Parathyroid adenoma (tissue), 2 donors: ENCODE measurements around the gene STPG2.

Experiments used
- H2AFZ ChIP-seq: fragments of 300-600 bp; sonication (generic); one replicate; pipeline ENCODE4 v1.7.0; 2017; ENCODE audit warnings: antibody characterized with exemption, mild to moderate bottlenecking
- H3K27ac ChIP-seq: fragments of 300-600 bp; sonication (generic); one replicate; pipeline ENCODE4 v1.7.0; 2017
- H3K27me3 ChIP-seq: fragments of 300-600 bp; sonication (generic); one replicate; pipeline ENCODE4 v1.7.0; 2017; ENCODE audit warnings: low read length; ENCODE audit not compliant: control insufficient read depth, insufficient read depth
- H3K36me3 ChIP-seq: fragments of 300-600 bp; sonication (generic); one replicate; pipeline ENCODE4 v1.7.0; 2017; ENCODE audit warnings: low read length; ENCODE audit not compliant: control insufficient read depth, insufficient read depth
- H3K4me1 ChIP-seq: fragments of 300-600 bp; sonication (generic); one replicate; pipeline ENCODE4 v1.7.0; 2017; ENCODE audit warnings: control low read depth
- H3K4me2 ChIP-seq: fragments of 300-600 bp; sonication (generic); one replicate; pipeline ENCODE4 v1.7.0; 2017; ENCODE audit warnings: low read length
- H3K4me3 ChIP-seq: fragments of 300-600 bp; sonication (generic); one replicate; pipeline ENCODE4 v1.7.0; 2017; ENCODE audit warnings: low read depth, low read length
- H3K79me2 ChIP-seq: fragments of 300-600 bp; sonication (generic); one replicate; pipeline ENCODE4 v1.7.0; 2017; ENCODE audit warnings: control low read depth
- H3K9ac ChIP-seq: fragments of 300-600 bp; sonication (generic); one replicate; pipeline ENCODE4 v1.7.0; 2017; ENCODE audit warnings: mild to moderate bottlenecking
- H3K9me3 ChIP-seq: fragments of 300-600 bp; sonication (generic); one replicate; pipeline ENCODE4 v1.7.0; 2017; ENCODE audit warnings: low read length; ENCODE audit not compliant: control insufficient read depth
- CTCF ChIP-seq: fragments of 300-600 bp; sonication (generic); IDR thresholded peaks from one replicate; pipeline ENCODE4 v1.7.0; 2017; ENCODE audit warnings: antibody characterized with exemption, mild to moderate bottlenecking
- donor health status: primary hyperparathyroidism.

STPG2 gene

DNA sequence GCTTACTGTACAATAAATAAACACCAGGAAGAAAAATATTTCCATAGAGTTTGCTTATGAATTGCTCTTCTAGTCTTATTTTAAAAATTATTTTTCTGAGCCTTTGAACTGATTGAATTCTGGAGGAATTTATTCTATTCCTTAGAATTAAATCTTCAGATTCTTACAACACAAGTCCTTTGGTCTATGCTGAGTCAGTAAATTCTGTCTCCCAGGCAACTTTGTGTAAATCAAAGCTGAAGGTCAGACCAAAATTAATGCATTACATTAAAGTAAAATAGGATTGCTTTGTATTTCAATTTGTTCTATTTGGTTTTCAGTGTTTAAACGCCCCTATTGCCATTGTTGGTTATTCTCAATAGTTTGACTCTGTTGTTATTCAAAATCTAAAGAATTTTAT, 26.8 kb upstream of the STPG2 start:
- Histone ChIP-seq H3K4me2 (no peak overlapping the region), H3K36me3 (no peaks in the 10 kb centered on the region), H3K9ac (no peak overlapping the region), H3K4me1 (no peaks in the 10 kb centered on the region), H3K4me3 (no peak overlapping the region), H3K9me3 (no peaks in the 10 kb centered on the region), H2AFZ (no peak overlapping the region), H3K27ac (no peak overlapping the region), H3K79me2 (no peaks in the 10 kb centered on the region), H3K27me3 (no peaks in the 10 kb centered on the region)
- TF ChIP-seq CTCF, result no peak

DNA sequence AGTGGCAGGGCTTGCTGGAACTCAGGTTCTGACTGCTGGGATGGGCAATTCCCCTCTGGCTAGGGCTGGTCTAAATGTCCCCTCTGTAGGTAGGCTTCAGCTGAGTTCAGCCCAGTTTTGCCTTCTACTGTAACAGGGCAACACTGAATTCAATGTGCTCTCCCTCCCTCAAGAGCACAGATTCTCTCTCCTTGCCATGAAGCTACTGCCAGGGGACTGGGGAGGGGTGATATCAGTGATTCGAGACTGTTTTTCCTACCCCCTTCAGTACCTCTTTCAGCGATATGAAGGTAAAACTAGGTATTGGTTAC, 23.4 kb upstream of the STPG2 start:
- no peak overlapping the region for H2AFZ ChIP-seq
- no peak overlapping the region for H3K27ac ChIP-seq
- H3K9me3 ChIP-seq, result no peaks in the 10 kb centered on the region
- TF ChIP-seq CTCF, result no peak
- H3K79me2 ChIP-seq, result no peaks in the 10 kb centered on the region
- H3K36me3 ChIP-seq, result no peaks in the 10 kb centered on the region
- H3K9ac ChIP-seq, result no peak overlapping the region
- H3K4me2 ChIP-seq, result no peak overlapping the region
- H3K4me3 ChIP-seq, result no peak overlapping the region
- no peaks in the 10 kb centered on the region for H3K27me3 ChIP-seq
- no peaks in the 10 kb centered on the region for H3K4me1 ChIP-seq

- Histone ChIP-seq H2AFZ (no peak overlapping the region), H3K4me3 (no peak overlapping the region), H3K4me1 (no peaks in the 10 kb centered on the region), H3K9me3 (no peaks in the 10 kb centered on the region), H3K79me2 (no peaks in the 10 kb centered on the region), H3K27me3 (no peaks in the 10 kb centered on the region), H3K4me2 (no peak overlapping the region), H3K27ac (no peak overlapping the region), H3K36me3 (no peaks in the 10 kb centered on the region), H3K9ac (no peak overlapping the region)
- TF ChIP-seq CTCF, result no peak
Measured at GRCh38 chr4:98166025-98166730, 22.9 kb upstream of the STPG2 start.

GRCh38 chr4:98162696-98163095, 19.4 kb upstream of the STPG2 start:
- Histone ChIP-seq H3K4me2 (no peak overlapping the region), H3K36me3 (no peaks in the 10 kb centered on the region), H3K4me3 (no peak overlapping the region), H3K79me2 (no peaks in the 10 kb centered on the region), H3K27ac (no peak overlapping the region), H3K9ac (no peak overlapping the region), H3K4me1 (no peaks in the 10 kb centered on the region), H2AFZ (no peak overlapping the region), H3K9me3 (no peaks in the 10 kb centered on the region), H3K27me3 (no peaks in the 10 kb centered on the region)
- no peak for TF ChIP-seq CTCF
